Chondrocyte (in vitro differentiated cells): ENCODE results near the gene ALDH4A1. TPM values are rescaled to one million over a fixed set of nuclear protein-coding genes. Genes with fewer than 3 reads are reported as not detected.

Source experiments
- DNase-seq: peaks from one replicate; pipeline ENCODE4 v3.0.0; 2021; ENCODE audit warnings: mixed read lengths, low spot score
- H3K27ac Mint-ChIP-seq: one replicate; pipeline ENCODE4 v1.8.0; 2021; ENCODE audit warnings: mild to moderate bottlenecking, moderate library complexity, mixed read lengths; ENCODE audit not compliant: unreplicated experiment
- H3K27me3 Mint-ChIP-seq: 2 replicates; pipeline ENCODE4 v1.8.0; 2021; ENCODE audit warnings: low read depth, mixed read lengths
- H3K36me3 Mint-ChIP-seq: 2 replicates; pipeline ENCODE4 v1.8.0; 2021; ENCODE audit warnings: low read depth, mixed read lengths
- H3K4me1 Mint-ChIP-seq: 2 replicates; pipeline ENCODE4 v1.8.0; 2021; ENCODE audit warnings: low read depth, mild to moderate bottlenecking, mixed read lengths
- H3K4me3 Mint-ChIP-seq: one replicate; pipeline ENCODE4 v1.8.0; 2021; ENCODE audit warnings: mild to moderate bottlenecking, moderate library complexity, mixed read lengths; ENCODE audit not compliant: unreplicated experiment
- H3K9me3 Mint-ChIP-seq: 2 replicates; pipeline ENCODE4 v1.8.0; 2021; ENCODE audit warnings: low read depth, mixed read lengths
- CTCF ChIP-seq: fragments of 200-600 bp; sonication (generic); IDR thresholded peaks from 2 replicates; pipeline ENCODE4 v1.5.0; 2021; ENCODE audit warnings: antibody characterized with exemption, mild to moderate bottlenecking, moderate library complexity
- total RNA-seq: library from RNA; stranded (reverse); gene quantifications from 3 replicates; pipeline ENCODE4 v1.2.1, GENCODE V29; 2021

The ALDH4A1 gene
- total RNA-seq, 1 donor from 2014 or later = 14.2 TPM

GRCh38 chr1:18921516-18922251 is 19.3 kb upstream of the ALDH4A1 start:
- no peak overlapping the region for H3K4me3 Mint-ChIP-seq
- no peak for DNase-seq
- H3K9me3 Mint-ChIP-seq = no peaks in the 10 kb centered on the region
- H3K36me3 Mint-ChIP-seq = peaks cover 7% of the 10 kb centered on the region
- no peaks in the 10 kb centered on the region for H3K27me3 Mint-ChIP-seq
- H3K27ac Mint-ChIP-seq = peak overlapping the region; percentile 97
- TF ChIP-seq CTCF = peak; percentile 54
- peaks cover 50% of the 10 kb centered on the region for H3K4me1 Mint-ChIP-seq

GRCh38 chr1:18920931-18921330 is 18.6 kb upstream of the ALDH4A1 start:
- TF ChIP-seq CTCF = no peak
- DNase-seq = no peak
- Mint-ChIP-seq H3K4me1 (peaks cover 43% of the 10 kb centered on the region), H3K27ac (no peak overlapping the region), H3K27me3 (no peaks in the 10 kb centered on the region), H3K9me3 (no peaks in the 10 kb centered on the region), H3K4me3 (no peak overlapping the region), H3K36me3 (peaks cover 7% of the 10 kb centered on the region)

- Mint-ChIP-seq H3K4me1 (peaks cover 37% of the 10 kb centered on the region), H3K4me3 (no peak overlapping the region), H3K27me3 (no peaks in the 10 kb centered on the region), H3K36me3 (peaks cover 5% of the 10 kb centered on the region), H3K27ac (no peak overlapping the region), H3K9me3 (no peaks in the 10 kb centered on the region)
- no peak for TF ChIP-seq CTCF
- no peak for DNase-seq
Measured at GRCh38 chr1:18919956-18920355, 17.6 kb upstream of the ALDH4A1 start.

- TF ChIP-seq CTCF = no peak
- DNase-seq = no peak
- no peaks in the 10 kb centered on the region for H3K9me3 Mint-ChIP-seq
- no peaks in the 10 kb centered on the region for H3K27me3 Mint-ChIP-seq
- peaks cover 5% of the 10 kb centered on the region for H3K36me3 Mint-ChIP-seq
- H3K27ac Mint-ChIP-seq = no peak overlapping the region
- peaks cover 37% of the 10 kb centered on the region for H3K4me1 Mint-ChIP-seq
- no peak overlapping the region for H3K4me3 Mint-ChIP-seq
Measured at GRCh38 chr1:18919197-18919905, 17.0 kb upstream of the ALDH4A1 start.

- H3K27me3 Mint-ChIP-seq = no peaks in the 10 kb centered on the region
- H3K9me3 Mint-ChIP-seq = no peaks in the 10 kb centered on the region
- no peak for DNase-seq
- no peak for TF ChIP-seq CTCF
- no peak overlapping the region for H3K4me3 Mint-ChIP-seq
- H3K27ac Mint-ChIP-seq = no peak overlapping the region
- peaks cover 5% of the 10 kb centered on the region for H3K36me3 Mint-ChIP-seq
- H3K4me1 Mint-ChIP-seq = peaks cover 33% of the 10 kb centered on the region
Measured at GRCh38 chr1:18918417-18918816, 16.1 kb upstream of the ALDH4A1 start.
